Smooth muscle cell (in vitro differentiated cells): Measurements from ENCODE around the gene TTLL8. TPM values are rescaled to one million over a fixed set of nuclear protein-coding genes. Genes with fewer than 3 reads are reported as not detected.

Experiments used
- DNase-seq: peaks from one replicate; lab custom pipeline; 2025; ENCODE audit not compliant: unreplicated experiment; lab: John Stamatoyannopoulos, UW
- H2AFZ ChIP-seq: fragments of 200-600 bp; sonication (generic); 2 replicates; pipeline ENCODE4 v1.6.0; 2016; ENCODE audit warnings: antibody characterized with exemption, low read depth, mild to moderate bottlenecking
- H3F3A ChIP-seq: fragments of 200-600 bp; sonication (generic); 2 replicates; pipeline ENCODE4 v1.6.0; 2017; ENCODE audit warnings: antibody characterized with exemption, low read depth
- H3K27ac ChIP-seq: fragments of 200-600 bp; sonication (generic); 2 replicates; pipeline ENCODE4 v1.5.1; 2016; ENCODE audit warnings: low read depth, mild to moderate bottlenecking
- H3K27me3 ChIP-seq: fragments of 200-600 bp; sonication (generic); 2 replicates; pipeline ENCODE4 v1.6.1; 2016; ENCODE audit warnings: low read depth, mild to moderate bottlenecking
- H3K36me3 ChIP-seq: fragments of 200-600 bp; sonication (generic); 2 replicates; pipeline ENCODE4 v1.5.1; 2016; ENCODE audit warnings: low read depth
- H3K4me1 ChIP-seq: fragments of 200-600 bp; sonication (generic); 2 replicates; pipeline ENCODE4 v1.5.1; 2016; ENCODE audit warnings: low read depth
- H3K4me2 ChIP-seq: fragments of 200-600 bp; sonication (generic); 2 replicates; pipeline ENCODE4 v1.6.0; 2016; ENCODE audit warnings: mild to moderate bottlenecking
- H3K4me3 ChIP-seq: fragments of 200-600 bp; sonication (generic); 2 replicates; pipeline ENCODE4 v1.5.1; 2016; ENCODE audit warnings: mild to moderate bottlenecking
- H3K79me2 ChIP-seq: fragments of 200-600 bp; sonication (generic); 2 replicates; pipeline ENCODE4 v1.6.0; 2016; ENCODE audit warnings: low read depth, mild to moderate bottlenecking
- H3K9ac ChIP-seq: fragments of 200-600 bp; sonication (generic); 2 replicates; pipeline ENCODE4 v1.6.0; 2016; ENCODE audit warnings: low read depth
- H3K9me3 ChIP-seq: fragments of 200-600 bp; sonication (generic); replicated peaks from 2 replicates; pipeline ENCODE4 v1.5.1; 2016; ENCODE audit warnings: low read depth
- H4K20me1 ChIP-seq: fragments of 200-600 bp; sonication (generic); 2 replicates; pipeline ENCODE4 v1.6.0; 2016; ENCODE audit warnings: low read depth
- CTCF ChIP-seq: fragments of 200-600 bp; sonication (generic); IDR thresholded peaks from 2 replicates; pipeline ENCODE4 v1.5.1; 2017; ENCODE audit warnings: borderline replicate concordance, mild to moderate bottlenecking, antibody characterized with exemption; ENCODE audit not compliant: insufficient read depth, poor library complexity, severe bottlenecking
- WGBS: methylation state at CpG from one replicate; pipeline ENCODE4 v1.1.7; 2016; ENCODE audit warnings: low lambda C conversion rate; 5-methylcytosine and 5-hydroxymethylcytosine counted together
- polyA plus RNA-seq: library from polyadenylated mRNA; unstranded; fragments of >200 nt; fragmentation: Nextera tagmentation; extraction: Ambion mirVana; gene quantifications from 2 replicates; pipeline ENCODE4 v1.2.1, GENCODE V29; 2016
- total RNA-seq: library from RNA; depleted of rRNA; stranded (reverse); fragments of >200 nt; gene quantifications from 2 replicates; pipeline ENCODE4 v1.2.3, GENCODE V29; 2014

Gene TTLL8
- total and polyA plus RNA-seq, 2 experiments from 2014 or later: 0.10 TPM; not detected in 1

GRCh38 chr22:50014655-50015401, 43.3 kb downstream of the TTLL8 start:
- H3K27ac ChIP-seq: no peak overlapping the region
- H4K20me1 ChIP-seq: no peaks in the 10 kb centered on the region
- peak overlapping the region; percentile 78 for H3K4me2 ChIP-seq
- peaks cover 4% of the 10 kb centered on the region for H3F3A ChIP-seq
- no peak overlapping the region for H2AFZ ChIP-seq
- 19% methylated on average over 43 of the region's 91 CpGs for WGBS
- H3K4me3 ChIP-seq: peak overlapping the region; percentile 23
- H3K4me1 ChIP-seq: peaks cover 5% of the 10 kb centered on the region
- no peaks in the 10 kb centered on the region for H3K9me3 ChIP-seq
- no peak for DNase-seq
- TF ChIP-seq CTCF: no peak
- H3K9ac ChIP-seq: no peak overlapping the region
- no peaks in the 10 kb centered on the region for H3K79me2 ChIP-seq
- H3K27me3 ChIP-seq: peaks cover 55% of the 10 kb centered on the region
- H3K36me3 ChIP-seq: no peaks in the 10 kb centered on the region

GRCh38 chr22:50014053-50014501, 44.0 kb downstream of the TTLL8 start:
- DNase-seq: no peak
- no peak overlapping the region for H2AFZ ChIP-seq
- 73% methylated on average over 15 of the region's 16 CpGs for WGBS
- H3K9me3 ChIP-seq: no peaks in the 10 kb centered on the region
- H3K36me3 ChIP-seq: no peaks in the 10 kb centered on the region
- no peaks in the 10 kb centered on the region for H3K79me2 ChIP-seq
- H4K20me1 ChIP-seq: no peaks in the 10 kb centered on the region
- H3K27ac ChIP-seq: no peak overlapping the region
- no peak overlapping the region for H3K9ac ChIP-seq
- no peak for TF ChIP-seq CTCF
- H3K27me3 ChIP-seq: peaks cover 57% of the 10 kb centered on the region
- H3K4me2 ChIP-seq: no peak overlapping the region
- no peak overlapping the region for H3K4me3 ChIP-seq
- H3K4me1 ChIP-seq: peaks cover 5% of the 10 kb centered on the region
- H3F3A ChIP-seq: peaks cover 4% of the 10 kb centered on the region

- Histone ChIP-seq H3K36me3 (no peaks in the 10 kb centered on the region), H3K4me3 (no peak within 1 kb of the TSS), H3K9me3 (no peaks in the 10 kb centered on the region), H3K4me1 (peaks cover 5% of the 10 kb centered on the region), H3K27ac (no peak within 1 kb of the TSS), H3F3A (no peaks in the 10 kb centered on the region), H3K9ac (no peak within 1 kb of the TSS), H2AFZ (no peak within 1 kb of the TSS), H4K20me1 (no peaks in the 10 kb centered on the region), H3K79me2 (no peaks in the 10 kb centered on the region), H3K4me2 (no peak within 1 kb of the TSS), H3K27me3 (peaks cover 57% of the 10 kb centered on the region)
- WGBS: 74% methylated on average over 29 of the region's 29 CpGs
- no peak for DNase-seq
- no peak for TF ChIP-seq CTCF
Measured at GRCh38 chr22:50012211-50013181, 45.6 kb downstream of the TTLL8 start, which contains the start of gene IL17REL. IL17REL (minus strand) TSS chr22:50012765; CDS start chr22:50012646, 119 bp downstream.
